Stimulated activated naive CD8-positive, alpha-beta T cell treated with anti-CD3 and anti-CD28 coated beads, Interleukin-15, Interleukin-2, amounts not matched to agents 100 U/mL and 50 U/mL, for 24 hours (primary cell): Measurements from ENCODE around the gene SIRPG.

ENCODE experiments used
- ATAC-seq: fragments of 150-1000 bp; cut with Tn5 transposase; one replicate; pipeline ENCODE4 v1.10.0; 2021
- DNase-seq: peaks from one replicate; pipeline ENCODE4 v3.0.0; 2021

SIRPG gene

DNA sequence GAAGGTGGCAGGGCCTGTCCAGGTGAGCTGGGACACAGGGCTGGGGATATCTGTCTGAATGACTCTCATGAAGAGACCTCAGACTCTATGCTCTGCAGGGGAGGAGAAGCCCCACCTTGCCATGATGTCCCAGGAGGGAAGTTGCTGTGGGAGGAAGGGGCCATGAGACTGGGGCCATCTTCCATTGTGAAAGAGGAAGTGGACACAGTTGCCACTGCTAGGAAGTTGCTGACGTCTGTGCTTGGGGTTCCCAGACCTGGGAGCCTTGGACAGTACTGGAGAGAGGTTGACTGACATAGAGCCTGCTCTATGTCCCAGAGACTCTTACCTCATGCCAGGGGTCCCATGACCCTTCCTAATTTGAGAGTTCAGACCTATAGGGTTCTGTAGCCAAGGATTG lies 62.2 kb downstream of the SIRPG start:
- DNase-seq = no peak
- no peak for ATAC-seq

DNA sequence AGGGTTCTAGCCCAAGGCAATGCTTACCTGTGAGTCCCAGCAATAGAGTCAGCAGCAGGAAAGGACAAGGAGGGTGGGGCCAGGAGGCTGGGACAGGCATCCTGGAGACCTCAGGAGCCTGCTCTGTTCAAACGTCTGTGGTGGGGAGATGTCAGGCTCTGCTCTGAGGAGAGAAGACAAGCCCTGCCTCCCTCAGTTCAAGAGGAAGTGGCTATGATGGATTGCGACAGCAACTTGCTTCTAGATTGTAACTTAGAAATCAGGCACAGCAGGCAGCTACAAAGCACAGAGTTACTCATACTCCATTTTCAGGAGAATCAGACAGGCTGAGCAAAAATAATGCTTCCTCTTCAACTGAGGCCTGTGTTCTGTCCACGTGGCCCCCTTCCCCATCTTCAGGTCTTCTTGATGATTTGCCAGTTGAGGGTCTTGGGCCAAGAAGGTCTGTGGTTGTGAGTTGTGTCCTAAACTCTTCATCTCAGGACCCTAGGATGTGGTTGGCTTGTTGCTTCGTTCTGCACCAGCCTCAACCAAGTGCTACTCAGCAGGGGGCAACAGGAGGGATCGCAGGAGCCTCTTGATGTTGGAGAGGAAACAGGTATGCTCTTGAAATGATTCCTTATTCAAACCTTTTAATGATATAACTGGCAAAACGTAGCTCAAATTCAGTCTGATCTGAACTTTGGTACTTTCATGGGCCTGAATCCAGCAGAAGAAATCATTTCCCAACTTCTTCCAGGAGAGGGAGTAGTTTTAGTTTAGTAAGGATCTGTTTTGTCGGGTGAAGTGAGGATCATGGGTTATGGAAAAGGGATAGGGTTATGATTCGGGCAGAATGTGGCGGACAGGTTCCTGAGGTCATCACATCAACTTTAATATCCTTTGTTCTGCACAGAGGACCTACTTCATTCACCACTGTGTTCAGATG lies 68.8 kb downstream of the SIRPG start:
- DNase-seq (no peak), ATAC-seq (no peak)

DNA sequence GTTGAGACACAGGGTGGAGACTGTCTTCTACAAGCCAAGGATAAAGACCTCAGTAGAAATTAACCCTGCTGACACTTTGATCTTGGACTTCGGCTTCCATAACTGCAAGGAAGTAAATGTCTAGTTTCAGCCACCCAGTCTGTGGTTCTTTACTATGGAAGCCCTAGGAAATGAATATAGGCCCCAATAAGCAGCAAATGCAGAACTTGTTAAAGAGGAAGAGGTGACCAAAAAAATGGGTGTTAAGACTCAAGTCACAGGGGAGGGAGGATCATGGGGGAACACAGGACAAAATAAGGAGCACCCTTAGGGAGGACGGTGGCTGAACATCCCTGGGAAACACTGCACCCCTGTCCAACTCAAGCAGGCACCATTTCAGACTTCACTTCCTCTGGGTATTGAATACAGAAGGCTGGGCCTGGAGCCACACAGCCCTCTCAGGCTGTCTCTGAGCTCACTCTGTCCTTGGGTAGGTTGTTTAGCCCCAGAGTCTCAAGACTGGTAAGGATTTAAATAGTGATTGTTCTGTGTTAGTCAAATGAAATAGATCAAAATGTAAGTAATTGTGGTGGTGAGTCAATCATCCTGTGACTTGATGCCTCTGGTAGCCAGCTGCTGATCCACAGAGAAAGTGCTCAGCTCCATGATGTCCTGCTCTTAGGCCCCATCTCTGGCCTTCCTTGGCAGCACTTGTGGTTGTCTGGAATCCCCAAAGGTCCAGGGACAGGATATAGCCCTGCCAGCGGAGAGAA lies 69.6 kb downstream of the SIRPG start:
- DNase-seq = no peak
- no peak for ATAC-seq

DNA sequence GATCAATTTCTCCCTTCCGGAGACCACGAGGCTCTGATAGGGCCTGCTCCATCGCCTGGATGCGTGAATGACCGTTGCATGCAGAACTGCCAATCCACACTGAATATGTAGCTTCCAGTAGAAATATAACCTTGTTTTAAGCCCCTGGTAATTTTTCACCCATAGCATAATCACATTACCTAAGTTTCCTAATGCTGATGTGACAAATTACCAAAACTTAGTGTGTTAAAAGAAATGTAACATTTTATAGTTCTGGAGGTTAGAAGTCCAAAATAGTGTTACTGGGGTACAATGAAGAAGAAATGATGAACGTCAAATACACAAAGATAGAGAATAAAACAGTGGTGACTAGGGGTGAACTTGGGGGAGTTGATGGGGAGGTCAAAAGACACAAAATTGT lies 78.1 kb downstream of the SIRPG start:
- DNase-seq (no peak), ATAC-seq (no peak)
